ENCODE data around the gene BLVRB. TPM values are rescaled to one million over a fixed set of nuclear protein-coding genes. Genes with fewer than 3 reads are reported as not detected.

BLVRB gene
- total RNA-seq, 1 donor from 2014 or later = 11.3 TPM

DNA sequence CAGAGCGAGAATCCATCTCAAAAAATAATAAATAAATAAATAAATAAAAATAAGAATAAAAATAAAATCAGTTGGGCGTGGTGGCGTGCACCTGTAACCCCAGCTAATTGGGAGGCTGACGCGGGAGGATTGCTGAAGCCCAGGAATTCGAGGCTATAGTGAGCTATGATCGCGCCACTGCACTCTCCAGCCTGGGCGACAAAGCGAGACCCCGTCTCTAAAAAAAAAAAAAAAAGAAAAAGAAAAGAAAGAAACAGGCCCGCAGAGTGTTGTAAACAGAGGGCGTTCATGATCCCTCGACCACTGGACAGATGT lies 45.1 kb downstream of the BLVRB start:
- Histone ChIP-seq H3K27ac (no peak overlapping the region), H3K9ac (no peak overlapping the region), H3K27me3 (no peaks in the 10 kb centered on the region), H4K20me1 (ENCODE audit: low read depth) (no peaks in the 10 kb centered on the region), H3K4me2 (peak overlapping the region; percentile 89), H3K4me3 (peak overlapping the region; percentile 56), H3K9me3 (ENCODE audit: low read depth) (no peaks in the 10 kb centered on the region), H2AFZ (replicated peaks) (peak overlapping the region; percentile 82), H3K4me1 (peaks cover 20% of the 10 kb centered on the region), H3K36me3 (no peaks in the 10 kb centered on the region), H3K79me2 (ENCODE audit: low read depth) (peaks cover 7% of the 10 kb centered on the region), H3F3A (ENCODE audit: low read depth) (peaks cover 38% of the 10 kb centered on the region)
- H3K27me3 Mint-ChIP-seq (ENCODE audit: insufficient read depth, low read depth) = peaks cover 7% of the 10 kb centered on the region
- H3K4me3 Mint-ChIP-seq = peak overlapping the region; percentile 78
- DNase-seq (ENCODE audit: low spot score) = no peak
- no peak overlapping the region for H3K27ac Mint-ChIP-seq
- H3K36me3 Mint-ChIP-seq = no peaks in the 10 kb centered on the region
- TF ChIP-seq CTCF (IDR thresholded peaks at IDR 0.05) = no peak
- TF ChIP-seq EZH2 (IDR thresholded peaks at IDR 0.05) = no peak
- no peak for TF ChIP-seq EZH2phosphoT487 (IDR thresholded peaks at IDR 0.05)
- H3K4me1 Mint-ChIP-seq = peaks cover 32% of the 10 kb centered on the region
- H3K9me3 Mint-ChIP-seq = no peaks in the 10 kb centered on the region

- no peaks in the 10 kb centered on the region for H3K9me3 Mint-ChIP-seq
- H3K9me3 ChIP-seq (ENCODE audit: low read depth) = no peaks in the 10 kb centered on the region
Measured at GRCh38 chr19:40419780-40420179, 45.8 kb downstream of the BLVRB start.

GRCh38 chr19:40419066-40419612 lies 46.4 kb downstream of the BLVRB start:
- no peaks in the 10 kb centered on the region for H3K27me3 ChIP-seq
- H3K9ac ChIP-seq = no peak overlapping the region
- peaks cover 6% of the 10 kb centered on the region for H3K79me2 ChIP-seq (ENCODE audit: low read depth)
- no peak overlapping the region for H3K4me3 ChIP-seq
- no peak for DNase-seq (ENCODE audit: low spot score)
- H3K9me3 ChIP-seq (ENCODE audit: low read depth) = no peaks in the 10 kb centered on the region
- peaks cover 32% of the 10 kb centered on the region for H3K4me1 Mint-ChIP-seq
- no peaks in the 10 kb centered on the region for H3K36me3 Mint-ChIP-seq
- no peaks in the 10 kb centered on the region for H4K20me1 ChIP-seq (ENCODE audit: low read depth)
- peaks cover 26% of the 10 kb centered on the region for H3F3A ChIP-seq (ENCODE audit: low read depth)
- peak overlapping the region; percentile 3 for H3K4me3 Mint-ChIP-seq
- peaks cover 7% of the 10 kb centered on the region for H3K27me3 Mint-ChIP-seq (ENCODE audit: insufficient read depth, low read depth)
- H2AFZ ChIP-seq (replicated peaks) = no peak overlapping the region
- H3K4me2 ChIP-seq = no peak overlapping the region
- no peak overlapping the region for H3K27ac Mint-ChIP-seq
- no peak overlapping the region for H3K27ac ChIP-seq
- peaks cover 16% of the 10 kb centered on the region for H3K4me1 ChIP-seq
- H3K36me3 ChIP-seq = no peaks in the 10 kb centered on the region
- no peaks in the 10 kb centered on the region for H3K9me3 Mint-ChIP-seq
- TF ChIP-seq CTCF (IDR thresholded peaks at IDR 0.05) (no peak), EZH2 (IDR thresholded peaks at IDR 0.05) (no peak), EZH2phosphoT487 (IDR thresholded peaks at IDR 0.05) (no peak)

More at GRCh38 chr19:40419780-40420179, 45.8 kb downstream of the BLVRB start:
- Histone ChIP-seq H3K27ac (no peak overlapping the region), H3K4me2 (no peak overlapping the region), H3K79me2 (ENCODE audit: low read depth) (peaks cover 7% of the 10 kb centered on the region), H3K4me3 (no peak overlapping the region), H2AFZ (replicated peaks) (no peak overlapping the region), H3K27me3 (no peaks in the 10 kb centered on the region), H3F3A (ENCODE audit: low read depth) (peaks cover 32% of the 10 kb centered on the region), H3K4me1 (peaks cover 20% of the 10 kb centered on the region), H3K36me3 (no peaks in the 10 kb centered on the region), H3K9ac (no peak overlapping the region), H4K20me1 (ENCODE audit: low read depth) (no peaks in the 10 kb centered on the region)
- Mint-ChIP-seq H3K27ac (peak overlapping the region; percentile 16), H3K4me1 (peaks cover 34% of the 10 kb centered on the region), H3K36me3 (no peaks in the 10 kb centered on the region), H3K27me3 (ENCODE audit: insufficient read depth, low read depth) (peaks cover 7% of the 10 kb centered on the region), H3K4me3 (peak overlapping the region; percentile 6)
- TF ChIP-seq CTCF (IDR thresholded peaks at IDR 0.05) = no peak
- no peak for TF ChIP-seq EZH2 (IDR thresholded peaks at IDR 0.05)
- no peak for DNase-seq (ENCODE audit: low spot score)

All from neural progenitor cell (in vitro differentiated cells).